ENCODE results near the gene GNAO1. TPM values are rescaled to one million over a fixed set of nuclear protein-coding genes. Genes with fewer than 3 reads are reported as not detected.

GNAO1 gene
- total RNA-seq, 1 donor from 2014 or later: 14.6 TPM

DNA sequence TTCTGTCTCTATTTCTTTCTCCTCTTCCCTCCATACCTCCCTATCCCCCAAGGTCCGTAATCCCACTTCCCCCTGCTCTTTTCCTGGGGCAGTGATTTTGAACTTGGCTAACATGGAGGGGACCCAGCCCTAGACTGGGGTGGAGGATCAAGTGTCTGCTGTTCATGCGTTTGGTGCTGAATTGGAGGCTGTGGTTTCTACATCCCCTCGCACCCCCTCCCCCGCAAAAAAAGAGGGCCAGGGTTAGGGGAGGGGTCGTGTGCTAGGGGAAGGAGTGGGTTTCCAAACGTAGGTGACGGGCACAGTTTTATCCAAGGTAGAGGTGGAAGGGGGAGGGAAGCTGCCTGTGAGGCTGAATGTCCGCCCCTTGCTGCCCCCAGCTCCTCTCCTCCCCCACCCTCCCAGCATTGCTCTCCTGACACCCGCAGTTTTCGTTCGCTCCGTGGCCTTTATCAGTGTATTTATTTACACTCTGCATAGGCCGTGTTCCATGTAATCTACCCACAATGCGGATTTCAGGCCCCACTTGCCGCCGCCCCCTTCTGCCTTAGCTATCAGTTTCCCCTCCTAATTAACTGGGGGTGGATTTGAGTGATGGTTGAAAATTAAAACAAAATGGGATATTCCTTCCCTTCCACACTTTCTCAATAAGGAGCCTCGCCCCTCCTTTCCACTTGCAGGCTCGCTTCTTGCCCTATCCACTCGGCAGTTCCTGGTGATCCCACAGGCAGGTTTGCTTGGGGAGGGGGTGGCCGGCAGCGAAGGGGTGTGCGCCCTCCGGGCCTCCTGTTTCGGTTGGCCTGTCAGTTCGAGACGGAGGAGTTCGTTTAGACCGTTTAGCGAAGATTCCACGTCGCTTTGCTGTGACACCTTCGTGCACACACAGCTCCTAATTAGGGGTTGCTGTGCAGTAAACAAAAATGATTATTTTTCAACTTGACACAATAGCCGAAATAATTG lies 2.0 kb downstream of the GNAO1 start:
- TF ChIP-seq, protein P1, sequence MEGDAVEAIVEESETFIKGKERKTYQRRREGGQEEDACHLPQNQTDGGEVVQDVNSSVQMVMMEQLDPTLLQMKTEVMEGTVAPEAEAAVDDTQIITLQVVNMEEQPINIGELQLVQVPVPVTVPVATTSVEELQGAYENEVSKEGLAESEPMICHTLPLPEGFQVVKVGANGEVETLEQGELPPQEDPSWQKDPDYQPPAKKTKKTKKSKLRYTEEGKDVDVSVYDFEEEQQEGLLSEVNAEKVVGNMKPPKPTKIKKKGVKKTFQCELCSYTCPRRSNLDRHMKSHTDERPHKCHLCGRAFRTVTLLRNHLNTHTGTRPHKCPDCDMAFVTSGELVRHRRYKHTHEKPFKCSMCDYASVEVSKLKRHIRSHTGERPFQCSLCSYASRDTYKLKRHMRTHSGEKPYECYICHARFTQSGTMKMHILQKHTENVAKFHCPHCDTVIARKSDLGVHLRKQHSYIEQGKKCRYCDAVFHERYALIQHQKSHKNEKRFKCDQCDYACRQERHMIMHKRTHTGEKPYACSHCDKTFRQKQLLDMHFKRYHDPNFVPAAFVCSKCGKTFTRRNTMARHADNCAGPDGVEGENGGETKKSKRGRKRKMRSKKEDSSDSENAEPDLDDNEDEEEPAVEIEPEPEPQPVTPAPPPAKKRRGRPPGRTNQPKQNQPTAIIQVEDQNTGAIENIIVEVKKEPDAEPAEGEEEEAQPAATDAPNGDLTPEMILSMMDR (IDR thresholded peaks at IDR 0.05; ENCODE audit: unreplicated experiment): no peak
- DNase-seq (ENCODE audit: low spot score, unreplicated experiment): no peak
- H3K4me1 Mint-ChIP-seq (ENCODE audit: low read depth): no peaks in the 10 kb centered on the region
- H3K27me3 Mint-ChIP-seq: peaks cover 56% of the 10 kb centered on the region
- peak overlapping the region; percentile 54 for H3K27ac Mint-ChIP-seq
- H3K36me3 Mint-ChIP-seq (ENCODE audit: insufficient read depth): no peaks in the 10 kb centered on the region
- no peaks in the 10 kb centered on the region for H3K9me3 Mint-ChIP-seq (ENCODE audit: low read depth)
- peak overlapping the region; percentile 77 for H3K4me3 Mint-ChIP-seq (ENCODE audit: low read depth)

DNA sequence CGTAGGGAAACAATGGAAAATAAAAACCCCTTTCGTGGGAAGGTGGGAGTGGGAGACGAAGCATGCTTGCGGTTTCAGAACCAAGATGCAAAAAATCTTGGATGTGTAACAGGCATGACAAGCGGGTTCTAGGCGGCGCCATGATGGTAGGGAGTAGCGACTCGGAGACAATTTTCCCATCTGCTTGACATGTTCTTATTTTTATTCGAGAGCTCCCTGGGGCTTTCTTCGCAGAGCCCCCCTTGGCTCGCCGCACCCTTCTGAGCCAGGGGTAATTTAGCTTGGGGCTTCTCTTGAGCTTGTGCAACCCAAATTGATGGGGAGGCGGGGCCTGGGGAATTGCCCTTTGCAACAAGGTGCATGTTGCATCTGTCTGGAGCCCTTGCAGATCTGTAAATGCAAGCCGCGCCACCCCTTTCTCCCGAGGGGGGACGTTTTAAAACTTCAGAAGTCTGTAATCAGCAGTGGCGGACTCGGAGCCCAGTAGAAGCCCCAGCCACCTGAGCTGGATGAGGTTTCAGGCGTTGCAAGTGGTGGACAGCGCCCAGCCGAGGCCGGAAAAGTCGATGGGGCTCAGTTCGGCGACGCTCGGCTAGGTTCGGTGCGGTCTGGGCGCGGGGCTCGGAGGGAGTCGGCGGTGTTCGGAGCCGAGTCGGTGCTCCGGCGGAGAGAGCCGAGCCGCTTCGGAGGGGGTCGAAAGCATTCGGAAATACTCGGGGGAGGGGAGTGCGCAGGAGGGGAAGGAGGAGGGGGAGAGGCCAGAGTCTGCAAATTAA lies 2.9 kb downstream of the GNAO1 start:
- H3K4me1 Mint-ChIP-seq (ENCODE audit: low read depth): no peaks in the 10 kb centered on the region
- H3K4me3 Mint-ChIP-seq (ENCODE audit: low read depth): peak overlapping the region; percentile 77
- DNase-seq (ENCODE audit: low spot score, unreplicated experiment): peak; percentile 95

DNA sequence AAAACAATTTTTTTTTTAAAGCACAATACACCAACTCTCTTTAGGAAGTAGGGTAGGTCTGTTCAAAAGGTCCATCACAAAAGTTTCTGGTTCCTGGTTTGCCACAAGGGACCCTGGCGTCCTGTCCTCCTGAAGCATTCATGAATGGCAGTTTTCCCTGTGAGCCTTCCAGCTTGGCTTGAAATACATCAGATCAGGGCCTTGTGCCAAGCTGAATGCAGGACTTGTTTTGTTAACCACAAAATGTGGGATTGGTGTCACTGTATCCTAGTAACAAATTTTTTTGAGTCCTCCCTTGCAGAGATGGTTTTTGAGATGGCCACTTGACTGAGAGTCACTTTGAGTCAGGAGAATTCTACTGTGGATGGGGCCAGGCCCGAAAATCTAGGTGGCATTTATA lies 3.9 kb downstream of the GNAO1 start:
- no peaks in the 10 kb centered on the region for H3K9me3 Mint-ChIP-seq (ENCODE audit: low read depth)
- TF ChIP-seq, protein P1 (IDR thresholded peaks at IDR 0.05; ENCODE audit: unreplicated experiment): no peak
- peaks cover 40% of the 10 kb centered on the region for H3K27me3 Mint-ChIP-seq
- no peak overlapping the region for H3K4me3 Mint-ChIP-seq (ENCODE audit: low read depth)
- no peaks in the 10 kb centered on the region for H3K4me1 Mint-ChIP-seq (ENCODE audit: low read depth)
- H3K27ac Mint-ChIP-seq: no peak overlapping the region
- DNase-seq (ENCODE audit: low spot score, unreplicated experiment): no peak
- no peaks in the 10 kb centered on the region for H3K36me3 Mint-ChIP-seq (ENCODE audit: insufficient read depth)

More for the DNA sequence above, 2.9 kb downstream of the GNAO1 start:
- peaks cover 50% of the 10 kb centered on the region for H3K27me3 Mint-ChIP-seq
- no peak overlapping the region for H3K27ac Mint-ChIP-seq
- H3K9me3 Mint-ChIP-seq (ENCODE audit: low read depth): no peaks in the 10 kb centered on the region
- TF ChIP-seq, protein P1 (IDR thresholded peaks at IDR 0.05; ENCODE audit: unreplicated experiment): no peak
- no peaks in the 10 kb centered on the region for H3K36me3 Mint-ChIP-seq (ENCODE audit: insufficient read depth)

DNA sequence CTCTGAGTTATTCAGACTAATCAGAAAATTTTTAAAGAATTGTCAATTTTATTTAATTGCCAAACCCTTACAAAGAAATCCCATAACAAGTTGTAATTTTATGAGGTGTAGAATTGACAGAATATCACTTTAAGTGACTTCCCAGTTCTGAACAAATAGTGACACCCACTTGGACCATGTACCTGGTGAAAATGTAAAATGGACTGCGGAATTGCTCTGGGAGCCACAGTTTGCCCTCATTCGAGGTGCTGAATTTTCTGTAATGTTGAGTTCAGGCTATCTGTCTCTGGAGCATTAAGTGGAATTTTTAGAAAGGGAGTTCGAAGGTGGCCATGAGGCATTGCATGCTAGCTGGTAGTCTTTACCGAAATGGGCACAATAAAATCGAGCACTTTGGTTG lies 5.1 kb downstream of the GNAO1 start:
- no peaks in the 10 kb centered on the region for H3K4me1 Mint-ChIP-seq (ENCODE audit: low read depth)
- H3K27ac Mint-ChIP-seq: no peak overlapping the region
- peaks cover 34% of the 10 kb centered on the region for H3K27me3 Mint-ChIP-seq
- H3K4me3 Mint-ChIP-seq (ENCODE audit: low read depth): no peak overlapping the region
- TF ChIP-seq, protein P1 (IDR thresholded peaks at IDR 0.05; ENCODE audit: unreplicated experiment): no peak
- no peaks in the 10 kb centered on the region for H3K9me3 Mint-ChIP-seq (ENCODE audit: low read depth)
- no peak for DNase-seq (ENCODE audit: low spot score, unreplicated experiment)
- H3K36me3 Mint-ChIP-seq (ENCODE audit: insufficient read depth): no peaks in the 10 kb centered on the region

Measured in progenitor cell of endocrine pancreas (in vitro differentiated cells).